ENCODE results near the gene VPS35. TPM values are rescaled to one million over a fixed set of nuclear protein-coding genes. Genes with fewer than 3 reads are reported as not detected.

VPS35 gene
- total and polyA plus RNA-seq, 10 of the 15 experiments (the other 5 are each of a cell fraction or from before 2014, with no cell fraction given): 28.5 to 125 (median 60.6) TPM

- TF ChIP-seq ZNF592 (IDR thresholded peaks at IDR 0.05): no peak
- TF ChIP-seq RAD51 (IDR thresholded peaks at IDR 0.05): no peak
Observed at GRCh38 chr16:46650254-46650623, 38.7 kb downstream of the VPS35 start (continued).

- intact Hi-C loops (cut with micrococcal nuclease; ENCODE audit: unreplicated experiment) (no loop called here), in situ Hi-C loops (cut with MboI) (no loop called here)
- 87% methylated on average over 27 of the region's 27 CpGs for WGBS (ENCODE audit: insufficient coverage, insufficient replicate concordance, low lambda C conversion rate, missing lambda C conversion rate)
- no peak overlapping the region for H2AFZ ChIP-seq (ENCODE audit: control insufficient read depth, low read depth, low read length)
- H3K9ac ChIP-seq (ENCODE audit: control insufficient read depth, insufficient read depth, low read length): no peak overlapping the region
- FAIRE-seq: no peak
- CTCF ChIA-PET: no interaction called here
- no peak overlapping the region for H3K4me3 ChIP-seq
- no peak overlapping the region for H3K27ac ChIP-seq (ENCODE audit: control insufficient read depth, insufficient read depth)
- POLR2A ChIA-PET: no interaction called here
- no peaks in the 10 kb centered on the region for H4K20me1 ChIP-seq (ENCODE audit: control insufficient read depth, insufficient read depth)
- RAD21 ChIA-PET (ENCODE audit: unreplicated experiment): no interaction called here
- H3K27me3 ChIP-seq (replicated peaks in 1 of 2; ENCODE audit: control insufficient read depth in 2 of 2, insufficient read depth in 2 of 2, low read length in 1 of 2): no peaks in the 10 kb centered on the region
- no peaks in the 10 kb centered on the region for H3K9me3 ChIP-seq (replicated peaks; ENCODE audit: control insufficient read depth, insufficient read depth, low read length)
- ATAC-seq: no peak
- SMC1A ChIA-PET (ENCODE audit: uncharacterized antibody, unreplicated experiment): no interaction called here
- no peaks in the 10 kb centered on the region for H3K4me1 ChIP-seq (ENCODE audit: control insufficient read depth, insufficient read depth, low read length)
- DNase-seq (ENCODE audit: low read depth, low spot score): no peak
- no peaks in the 10 kb centered on the region for H3K79me2 ChIP-seq (ENCODE audit: control insufficient read depth, insufficient read depth, low read length)
- H3K36me3 ChIP-seq (ENCODE audit: control insufficient read depth in 2 of 2, insufficient read depth in 2 of 2, low read length in 1 of 2): no peaks in the 10 kb centered on the region
- no TSS peak for BruUV-seq (replicated peaks)
- H3K4me2 ChIP-seq (ENCODE audit: control insufficient read depth, insufficient read depth): no peak overlapping the region
- no peak for TF ChIP-seq CBX3 (IDR thresholded peaks at IDR 0.05; ENCODE audit: borderline replicate concordance, low read depth)
- TF ChIP-seq KDM1A (IDR thresholded peaks at IDR 0.05; ENCODE audit: borderline replicate concordance): no peak
- TF ChIP-seq MEF2B (IDR thresholded peaks at IDR 0.05; ENCODE audit: partially characterized antibody, poor library complexity, severe bottlenecking): no peak
- no peak for TF ChIP-seq MEF2A (IDR thresholded peaks at IDR 0.05; ENCODE audit: insufficient read depth, low read depth, low read length)
- TF ChIP-seq IRF5 (IDR thresholded peaks at IDR 0.05; ENCODE audit: borderline replicate concordance): no peak
- TF ChIP-seq SMAD1 (IDR thresholded peaks at IDR 0.05; ENCODE audit: low read depth, partially characterized antibody): no peak
- no peak for TF ChIP-seq SMAD5 (IDR thresholded peaks at IDR 0.05; ENCODE audit: low read depth)
- TF ChIP-seq E2F8 (IDR thresholded peaks at IDR 0.05; ENCODE audit: low read depth, partially characterized antibody): no peak
- TF ChIP-seq EP300 (IDR thresholded peaks at IDR 0.05; ENCODE audit: borderline replicate concordance in 1 of 2, control insufficient read depth in 1 of 2, low read depth in 2 of 2, low read length in 2 of 2): no peak
- TF ChIP-seq CBFB (IDR thresholded peaks at IDR 0.05; ENCODE audit: low read depth): no peak
- no peak for TF ChIP-seq TCF7 (IDR thresholded peaks at IDR 0.05; ENCODE audit: borderline replicate concordance)
- no peak for TF ChIP-seq ETV6 (conservative IDR thresholded peaks at IDR 0.05 in 1 of 2, IDR thresholded peaks at IDR 0.05 in 1 of 2; ENCODE audit: borderline replicate concordance in 1 of 2, low read depth in 1 of 2)
Observed at GRCh38 chr16:46649588-46650253, 39.3 kb downstream of the VPS35 start.

All from GM12878 (cell line).